ENCODE data around the gene PSMB11.

The PSMB11 gene

GRCh38 chr14:23044840-23045239 lies 2.8 kb downstream of the PSMB11 start:
- no peak for DNase-seq

GRCh38 chr14:23045419-23046357 lies 3.7 kb downstream of the PSMB11 start:
- no peak for DNase-seq

- DNase-seq = no peak
These were observed 5.1 kb downstream of the PSMB11 start for GRCh38 chr14:23047034-23047634.

- no peak for DNase-seq
These were observed 6.0 kb downstream of the PSMB11 start for GRCh38 chr14:23047751-23048693.

- DNase-seq = no peak
These were observed 7.0 kb downstream of the PSMB11 start for GRCh38 chr14:23049011-23049410.

- no peak for DNase-seq
These were observed 9.4 kb downstream of the PSMB11 start for GRCh38 chr14:23051141-23052057.

- DNase-seq = no peak
These were observed 10.2 kb downstream of the PSMB11 start for GRCh38 chr14:23052182-23052623.

GRCh38 chr14:23052671-23053070 lies 10.7 kb downstream of the PSMB11 start:
- no peak for DNase-seq

GRCh38 chr14:23053426-23053825 lies 11.4 kb downstream of the PSMB11 start:
- no peak for DNase-seq

- DNase-seq = peak in 1 of 5 experiments; percentile 20
These were observed 12.2 kb downstream of the PSMB11 start for GRCh38 chr14:23054000-23054811.

- DNase-seq = no peak
These were observed 13.1 kb downstream of the PSMB11 start for GRCh38 chr14:23055147-23055550.

- no peak for DNase-seq
These were observed 13.7 kb downstream of the PSMB11 start for GRCh38 chr14:23055621-23056144.

- peak; percentile 39 to 64 (median 57) for DNase-seq
These were observed 14.3 kb downstream of the PSMB11 start for GRCh38 chr14:23056145-23056955.

GRCh38 chr14:23056956-23057756 lies 15.1 kb downstream of the PSMB11 start, which contains the start of gene CDH24:
TSS of gene CDH24 (minus strand) at chr14:23057520. CDS start at chr14:23055733, 1,787 bp downstream.
- DNase-seq = peak; percentile 41 to 80 (median 48)

- DNase-seq = peak; percentile 68 to 82 (median 79)
These were observed 16.0 kb downstream of the PSMB11 start for GRCh38 chr14:23057757-23058653.

- DNase-seq = no peak
These were observed 16.9 kb downstream of the PSMB11 start for GRCh38 chr14:23058654-23059504.
